HCT116 (cell line): ENCODE measurements around the gene ACRBP. TPM values are rescaled to one million over a fixed set of nuclear protein-coding genes. Genes with fewer than 3 reads are reported as not detected.

Experiments
- ATAC-seq: fragments of 200-7000 bp; cut with Tn5 transposase; 2 replicates; pipeline ENCODE4 v1.9.1; 2020; ENCODE audit warnings: mild to moderate bottlenecking, moderate library complexity
- BruUV-seq: library from RNA; stranded (reverse); fragments of 400-500 nt; replicated peaks from 2 replicates; lab custom pipeline; 2021; lab: Mats Ljungman, UMichigan
- CTCF ChIA-PET: fragments of 300-600 bp; sonication (Branson Sonifier 250); formaldehyde crosslinking; loops from one replicate; lab custom pipeline; 2021; ENCODE audit warnings: antibody characterized with exemption; lab: Charles Lee
- POLR2A ChIA-PET: fragments of 300-600, 350-600 bp; sonication (Branson Sonifier 250); formaldehyde crosslinking; loops from one replicate; lab custom pipeline; 2021; ENCODE audit warnings: antibody characterized with exemption; lab: Charles Lee
- RAD21 ChIA-PET, 2 experiments: fragments of 300-600 bp; sonication (Branson Sonifier 250); formaldehyde crosslinking; loops; one replicate each; lab custom pipeline; 2023; ENCODE audit warnings: low total read pairs in 2 of 2; ENCODE audit not compliant: uncharacterized antibody in 2 of 2, unreplicated experiment in 2 of 2, low non-redundant PET in 1 of 2; lab: Charles Lee
- DNase-seq: peaks from one replicate; pipeline ENCODE4 v3.0.0-alpha.2; 2010; ENCODE audit warnings: low read depth, low spot score
- H2AFZ ChIP-seq: fragments of 200-600 bp; shearing (Covaris generic), sonication (generic); 2 replicates; pipeline ENCODE4 v1.6.1; 2017; ENCODE audit warnings: low read depth, mixed run types, mixed read lengths, antibody characterized with exemption, low read length; ENCODE audit not compliant: poor library complexity, severe bottlenecking
- H3K27ac ChIP-seq: 2 replicates; pipeline ENCODE4 v1.5.1; 2012; ENCODE audit warnings: low read depth, low read length
- H3K27me3 ChIP-seq: fragments of 200-600 bp; sonication (generic); 2 replicates; pipeline ENCODE4 v1.6.1; 2016; ENCODE audit warnings: mixed run types, low read length, mixed read lengths; ENCODE audit not compliant: insufficient read depth
- H3K36me3 ChIP-seq, 2 experiments: fragments of 200-500 bp in 1 of 2; fragments of 200-600 bp in 1 of 2; sonication (Bioruptor generic) in 1 of 2; sonication (generic) in 1 of 2; 2 replicates each; pipeline versions ENCODE4 v1.5.1 to v1.6.1; 2014 to 2016; ENCODE audit warnings: low read length in 2 of 2, inconsistent platforms in 1 of 2, mixed read lengths in 1 of 2, mixed run types in 1 of 2; ENCODE audit not compliant: insufficient read depth in 2 of 2, control insufficient read depth in 1 of 2
- H3K4me1 ChIP-seq, 2 experiments: fragments of 200-600 bp in 1 of 2; sonication (generic) in 1 of 2; 2 replicates each; pipeline versions ENCODE4 v1.5.1 to v1.6.1; 2012 to 2017; ENCODE audit warnings: low read length in 2 of 2, inconsistent platforms in 1 of 2, mild to moderate bottlenecking in 1 of 2, mixed read lengths in 1 of 2, mixed run types in 1 of 2, moderate library complexity in 1 of 2; ENCODE audit not compliant: insufficient read depth in 2 of 2, control insufficient read depth in 1 of 2
- H3K4me2 ChIP-seq: fragments of 200-600 bp; sonication (generic); 2 replicates; pipeline ENCODE4 v1.6.1; 2017; ENCODE audit warnings: mixed run types, low read length, mixed read lengths
- H3K4me3 ChIP-seq, 2 experiments: fragments of 200-600 bp in 1 of 2; sonication (generic) in 1 of 2; replicated peaks in 1 of 2; 2 replicates each; pipeline ENCODE4 v1.5.1; 2011 to 2016; ENCODE audit warnings: low read length in 2 of 2, control low read depth in 1 of 2, low read depth in 1 of 2, mild to moderate bottlenecking in 1 of 2, mixed read lengths in 1 of 2, mixed run types in 1 of 2
- H3K79me2 ChIP-seq: fragments of 200-600 bp; sonication (generic); 2 replicates; pipeline ENCODE4 v1.6.1; 2017; ENCODE audit warnings: mild to moderate bottlenecking, mixed run types, low read length, moderate library complexity, mixed read lengths; ENCODE audit not compliant: insufficient read depth
- H3K9ac ChIP-seq: fragments of 200-600 bp; sonication (generic); 2 replicates; pipeline ENCODE4 v1.6.1; 2016; ENCODE audit warnings: low read length, mixed read lengths
- H3K9me2 ChIP-seq: fragments of 200-600 bp; sonication (generic), shearing (Covaris generic); 2 replicates; pipeline ENCODE4 v1.6.1; 2017; ENCODE audit warnings: mixed run types, mild to moderate bottlenecking, moderate library complexity; ENCODE audit not compliant: insufficient read depth
- H3K9me3 ChIP-seq, 2 experiments: fragments of 200-500 bp in 1 of 2; fragments of 200-600 bp in 1 of 2; sonication (Bioruptor generic) in 1 of 2; sonication (generic) in 1 of 2; 2 replicates each; pipeline ENCODE4 v1.6.1; 2014 to 2017; ENCODE audit warnings: low read length in 2 of 2, mixed read lengths in 2 of 2, inconsistent platforms in 1 of 2, low read depth in 1 of 2, mild to moderate bottlenecking in 1 of 2, mixed run types in 1 of 2, moderate library complexity in 1 of 2; ENCODE audit not compliant: control insufficient read depth in 1 of 2, insufficient read depth in 1 of 2
- H4K20me1 ChIP-seq: fragments of 200-600 bp; sonication (generic), shearing (Covaris generic); 2 replicates; pipeline ENCODE4 v1.6.1; 2017; ENCODE audit warnings: mixed run types, mild to moderate bottlenecking, moderate library complexity; ENCODE audit not compliant: insufficient read depth
- CBX3 ChIP-seq: IDR thresholded peaks from 2 replicates; pipeline ENCODE4 v1.6.1; 2012; ENCODE audit warnings: low read depth
- CEBPB ChIP-seq: IDR thresholded peaks from 2 replicates; pipeline ENCODE4 v1.6.1; 2012; ENCODE audit warnings: low read depth
- CTCF ChIP-seq, 3 experiments: fragments of 200-600 bp in 1 of 3; sonication (generic) in 1 of 3; IDR thresholded peaks in 2 of 3; conservative IDR thresholded peaks in 1 of 3; 2 replicates each; pipeline ENCODE4 v1.5.1; 2012 to 2017; ENCODE audit warnings: low read depth in 2 of 3, low read length in 2 of 3, antibody characterized with exemption in 1 of 3, borderline replicate concordance in 1 of 3, control low read depth in 1 of 3, mild to moderate bottlenecking in 1 of 3, mixed read lengths in 1 of 3, mixed run types in 1 of 3, moderate library complexity in 1 of 3; ENCODE audit not compliant: insufficient read depth in 1 of 3
- EZH2 ChIP-seq: fragments of 200-600 bp; sonication (generic); IDR thresholded peaks from 2 replicates; pipeline ENCODE4 v1.6.1; 2017; ENCODE audit warnings: antibody characterized with exemption, mixed run types
- FOSL1 ChIP-seq: IDR thresholded peaks from 2 replicates; pipeline ENCODE4 v1.6.1; 2012; ENCODE audit warnings: low read depth
- JUND ChIP-seq: IDR thresholded peaks from 2 replicates; pipeline ENCODE4 v1.6.1; 2012
- MAX ChIP-seq: IDR thresholded peaks from 2 replicates; pipeline ENCODE4 v1.6.1; 2012
- POLR2A ChIP-seq: IDR thresholded peaks from 2 replicates; pipeline ENCODE4 v1.7.0; 2011; ENCODE audit warnings: borderline replicate concordance; ENCODE audit not compliant: insufficient read depth, insufficient read length; ENCODE audit errors: extremely low read depth
- POLR2AphosphoS5 ChIP-seq: IDR thresholded peaks from 2 replicates; pipeline ENCODE4 v1.6.1; 2011; ENCODE audit warnings: mild to moderate bottlenecking, low read depth, low read length, moderate library complexity
- RAD21 ChIP-seq: IDR thresholded peaks from 2 replicates; pipeline ENCODE4 v1.6.1; 2012; ENCODE audit warnings: low read depth, mild to moderate bottlenecking
- REST ChIP-seq: IDR thresholded peaks from 2 replicates; pipeline ENCODE4 v1.6.1; 2012; ENCODE audit warnings: low read depth
- SIN3A ChIP-seq: IDR thresholded peaks from 2 replicates; pipeline ENCODE4 v1.6.1; 2012; ENCODE audit warnings: low read depth
- SRF ChIP-seq: IDR thresholded peaks from 2 replicates; pipeline ENCODE4 v1.6.1; 2012; ENCODE audit warnings: low read depth
- TCF7L2 ChIP-seq: IDR thresholded peaks from 2 replicates; pipeline ENCODE4 v1.7.0; 2011; ENCODE audit warnings: borderline replicate concordance, inconsistent platforms; ENCODE audit not compliant: insufficient read depth, insufficient read length; ENCODE audit errors: extremely low read depth
- YY1 ChIP-seq: IDR thresholded peaks from 2 replicates; pipeline ENCODE4 v1.6.1; 2011; ENCODE audit warnings: low read length, low read depth, moderate library complexity, mild to moderate bottlenecking; ENCODE audit not compliant: insufficient replicate concordance; ENCODE audit errors: extremely low read depth
- ZFX ChIP-seq: fragments of 450-650 bp; IDR thresholded peaks from 2 replicates; pipeline ENCODE4 v1.6.1; 2017
- ZNF274 ChIP-seq: fragments of 200-500 bp; sonication (Bioruptor generic); IDR thresholded peaks from 2 replicates; pipeline ENCODE4 v1.6.1; 2014; ENCODE audit warnings: mild to moderate bottlenecking, low read depth, low read length, inconsistent platforms
- intact Hi-C: fragments of 100-400 bp; cut with micrococcal nuclease; formaldehyde crosslinking; loops from 2 replicates; pipeline ENCODE4 v1.10.0; 2022
- total RNA-seq: library from RNA; stranded (reverse); gene quantifications from one replicate; pipeline ENCODE4 v1.2.1, GENCODE V29; 2021; ENCODE audit not compliant: unreplicated experiment

Gene ACRBP
- total RNA-seq, 1 experiment from 2014 or later, result 1.0 TPM

- intact Hi-C loops, result no loop called here
- DNase-seq, result no peak
- CTCF ChIA-PET, result no interaction called here
Observed at GRCh38 chr12:6592087-6592486, 55.1 kb downstream of the ACRBP start.

More at GRCh38 chr12:6592087-6592486, 55.1 kb downstream of the ACRBP start:
- ChIA-PET POLR2A (no interaction called here), RAD21 (no interaction called here)
- no peak overlapping the region for H3K27ac ChIP-seq
- no peak overlapping the region for H3K4me3 ChIP-seq
- ATAC-seq, result no peak
- no peaks in the 10 kb centered on the region for H3K9me2 ChIP-seq
- no peaks in the 10 kb centered on the region for H4K20me1 ChIP-seq
- TF ChIP-seq POLR2A (no peak), CBX3 (no peak), SIN3A (no peak), SRF (no peak), FOSL1 (no peak), RAD21 (no peak), CTCF (IDR thresholded peaks at IDR 0.05 in 2 of 3, conservative IDR thresholded peaks at IDR 0.05 in 1 of 3; ENCODE audit: borderline replicate concordance in 1 of 3, insufficient read depth in 1 of 3, low read depth in 2 of 3, low read length in 2 of 3) (no peak), TCF7L2 (no peak), CEBPB (no peak), MAX (no peak), POLR2AphosphoS5 (no peak), REST (no peak), ZNF274 (no peak), JUND (no peak), YY1 (no peak), EZH2 (no peak), ZFX (no peak)
- H3K9ac ChIP-seq, result no peak overlapping the region
- no peak overlapping the region for H2AFZ ChIP-seq
- peaks cover 59% of the 10 kb centered on the region for H3K79me2 ChIP-seq
- no peaks in the 10 kb centered on the region for H3K4me1 ChIP-seq
- H3K9me3 ChIP-seq, result no peaks in the 10 kb centered on the region
- H3K4me2 ChIP-seq, result no peak overlapping the region
- BruUV-seq, result TSS peak; percentile 41
- H3K27me3 ChIP-seq, result no peaks in the 10 kb centered on the region
- H3K36me3 ChIP-seq, result peaks cover 74 to 82% of the 10 kb centered on the region in 2 experiments
